Activated CD4-positive, alpha-beta memory T cell treated with anti-CD3 and anti-CD28 coated beads for 36 hours (primary cell): ENCODE measurements around the gene ROR2. TPM values are rescaled to one million over a fixed set of nuclear protein-coding genes. Genes with fewer than 3 reads are reported as not detected.

Source experiments
- CTCF ChIA-PET: fragments of 350-600 bp; sonication (Branson Sonifier 250); formaldehyde crosslinking; loops from one replicate; lab custom pipeline; 2021; ENCODE audit warnings: antibody characterized with exemption, inconsistent platforms; lab: Charles Lee
- POLR2A ChIA-PET: fragments of 350-600 bp; sonication (Branson Sonifier 250); formaldehyde crosslinking; loops from one replicate; lab custom pipeline; 2021; ENCODE audit warnings: antibody characterized with exemption; lab: Charles Lee
- DNase-seq: peaks from one replicate; pipeline ENCODE4 v3.0.0-alpha.2; 2020
- H3K27ac Mint-ChIP-seq: one replicate; pipeline ENCODE4 v1.8.0; 2021; ENCODE audit warnings: mixed read lengths
- H3K27me3 Mint-ChIP-seq: one replicate; pipeline ENCODE4 v1.8.0; 2021; ENCODE audit warnings: mixed read lengths
- H3K36me3 Mint-ChIP-seq: one replicate; pipeline ENCODE4 v1.8.0; 2021; ENCODE audit warnings: mixed read lengths
- H3K4me1 Mint-ChIP-seq: one replicate; pipeline ENCODE4 v1.8.0; 2021; ENCODE audit warnings: low read depth, mixed read lengths
- H3K4me3 Mint-ChIP-seq: one replicate; pipeline ENCODE4 v1.8.0; 2021; ENCODE audit warnings: mild to moderate bottlenecking, mixed read lengths
- H3K9me3 Mint-ChIP-seq: one replicate; pipeline ENCODE4 v1.8.0; 2021; ENCODE audit warnings: mixed read lengths
- intact Hi-C: fragments of 100-400 bp; cut with micrococcal nuclease; formaldehyde crosslinking; loops from one replicate; pipeline ENCODE4 v1.15.1; 2023
- total RNA-seq, 2 experiments: library from RNA; stranded (reverse); gene quantifications; one replicate each; pipeline ENCODE4 v1.2.3, GENCODE V29; 2021

Gene ROR2
- total RNA-seq, 2 experiments from 2014 or later, result 0.05 to 0.31 TPM

- no peak overlapping the region for H3K27ac Mint-ChIP-seq
- ChIA-PET POLR2A (no interaction called here), CTCF (interaction anchor here (0.6 kb wide), 1 partner anchor 318 kb away, joined by 3 read pairs; no protein-coding TSS in a partner anchor)
- H3K36me3 Mint-ChIP-seq, result peaks cover 4% of the 10 kb centered on the region
- peaks cover 44% of the 10 kb centered on the region for H3K27me3 Mint-ChIP-seq
- H3K4me1 Mint-ChIP-seq, result no peaks in the 10 kb centered on the region
- H3K9me3 Mint-ChIP-seq, result peaks cover 8% of the 10 kb centered on the region
- intact Hi-C loops, result no loop called here
- DNase-seq, result no peak
- no peak overlapping the region for H3K4me3 Mint-ChIP-seq
These were observed 235.0 kb downstream of the ROR2 start for GRCh38 chr9:91714874-91715615.

DNA sequence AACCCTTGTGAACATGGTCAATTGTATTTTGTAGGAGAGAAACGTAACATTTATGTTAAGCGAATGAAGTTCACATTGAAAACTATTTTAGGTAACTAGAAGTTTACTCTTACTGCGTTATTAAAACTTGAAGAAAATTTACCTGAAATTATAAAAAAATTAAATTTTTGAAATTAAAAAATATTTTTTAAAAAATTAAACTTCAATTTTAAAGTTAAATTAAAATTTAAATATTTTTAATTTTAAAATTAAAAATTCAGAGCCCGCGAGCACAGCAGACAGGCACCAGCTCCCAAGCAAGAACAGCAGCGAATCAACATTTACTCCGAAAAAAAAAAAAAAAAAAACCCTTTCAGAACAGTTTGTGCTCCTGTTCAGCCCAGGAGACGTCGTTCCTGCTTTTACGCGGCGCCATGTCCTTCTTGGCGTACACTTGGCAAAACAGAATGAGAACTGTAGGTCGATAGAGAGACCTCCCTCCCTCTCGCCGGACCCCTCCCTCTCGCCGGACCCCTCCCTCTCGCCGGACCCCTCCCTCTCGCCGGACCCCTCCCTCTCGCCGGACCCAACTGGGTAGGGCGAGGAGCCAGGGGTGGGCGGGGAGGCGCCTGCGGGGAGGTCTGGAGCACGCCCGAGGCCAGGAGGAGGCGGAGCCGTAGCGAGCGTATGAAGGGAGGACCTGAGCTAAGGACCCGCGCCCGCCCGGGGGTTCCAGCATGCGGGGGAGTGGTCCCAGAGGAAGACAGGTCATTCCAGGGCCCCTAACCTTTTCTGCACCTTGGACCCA, 235.8 kb downstream of the ROR2 start:
- Mint-ChIP-seq H3K4me1 (no peaks in the 10 kb centered on the region), H3K27me3 (peaks cover 36% of the 10 kb centered on the region), H3K4me3 (no peak overlapping the region), H3K9me3 (peaks cover 8% of the 10 kb centered on the region), H3K27ac (no peak overlapping the region), H3K36me3 (peaks cover 4% of the 10 kb centered on the region)
- DNase-seq, result peak; percentile 25
- POLR2A ChIA-PET, result interaction anchor here (0.7 kb wide), 1 partner anchor 522 kb away, joined by 4 read pairs; no protein-coding TSS in a partner anchor
- intact Hi-C loops, result no loop called here
- CTCF ChIA-PET, result no interaction called here

DNA sequence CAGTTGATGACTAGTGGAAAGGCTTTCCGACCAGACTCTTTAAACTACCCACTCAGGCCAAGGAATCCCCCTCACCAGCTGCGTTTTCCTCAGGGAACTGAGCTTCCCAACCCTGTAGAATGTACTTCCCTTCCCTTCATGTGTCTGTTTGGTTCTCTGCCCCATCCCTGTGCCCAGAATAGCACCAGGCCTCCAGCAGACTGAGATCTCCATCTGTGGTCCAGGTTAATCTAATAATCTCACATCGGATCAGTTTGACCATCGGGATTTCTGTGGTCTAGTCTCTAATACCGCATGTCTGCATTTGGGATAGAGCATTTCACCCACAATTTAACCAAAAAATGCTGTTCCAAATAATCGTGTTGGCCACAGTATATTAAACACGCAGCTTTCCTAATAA, 237.2 kb downstream of the ROR2 start:
- Mint-ChIP-seq H3K27me3 (peaks cover 33% of the 10 kb centered on the region), H3K36me3 (peaks cover 4% of the 10 kb centered on the region), H3K4me1 (no peaks in the 10 kb centered on the region), H3K27ac (no peak overlapping the region), H3K4me3 (no peak overlapping the region), H3K9me3 (peaks cover 8% of the 10 kb centered on the region)
- CTCF ChIA-PET, result no interaction called here
- no peak for DNase-seq
- intact Hi-C loops, result loop anchor here (2.0 kb wide), 1 partner anchor 14 kb away; no protein-coding TSS in a partner anchor
- POLR2A ChIA-PET, result no interaction called here

GRCh38 chr9:91711755-91712601, 238.1 kb downstream of the ROR2 start:
- ChIA-PET CTCF (no interaction called here), POLR2A (no interaction called here)
- H3K4me1 Mint-ChIP-seq, result no peaks in the 10 kb centered on the region

GRCh38 chr9:91710158-91710557, 239.9 kb downstream of the ROR2 start:
- intact Hi-C loops, result no loop called here
- peaks cover 2% of the 10 kb centered on the region for H3K36me3 Mint-ChIP-seq

More at GRCh38 chr9:91711755-91712601, 238.1 kb downstream of the ROR2 start:
- peak; percentile 87 for DNase-seq
- Mint-ChIP-seq H3K27ac (no peak overlapping the region), H3K9me3 (peaks cover 8% of the 10 kb centered on the region), H3K4me3 (no peak overlapping the region), H3K36me3 (peaks cover 4% of the 10 kb centered on the region), H3K27me3 (peaks cover 25% of the 10 kb centered on the region)
- intact Hi-C loops, result loop anchor here (2.0 kb wide), 1 partner anchor 13 kb away; no protein-coding TSS in a partner anchor

DNA sequence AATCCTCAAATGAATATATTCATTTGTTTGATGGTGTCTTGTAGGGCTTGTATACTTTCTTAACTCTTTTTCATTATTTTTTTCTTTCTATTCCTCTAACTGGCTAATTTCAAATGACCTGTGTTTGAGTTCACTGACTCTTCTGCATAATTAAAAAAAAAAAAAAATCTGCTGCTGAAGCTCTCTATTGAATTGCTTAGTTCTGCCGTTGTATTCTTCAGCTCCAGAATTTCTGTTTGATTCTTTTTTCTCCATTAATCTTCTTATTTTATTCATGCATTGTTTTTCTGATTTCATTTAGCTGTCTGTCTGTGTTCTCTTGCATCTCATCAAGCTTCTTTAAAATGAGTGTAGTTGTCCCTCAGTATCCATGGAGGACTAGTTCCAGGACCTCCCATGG, 244.6 kb downstream of the ROR2 start:
- intact Hi-C loops, result no loop called here
- Mint-ChIP-seq H3K27ac (no peak overlapping the region), H3K4me3 (no peak overlapping the region), H3K36me3 (peaks cover 2% of the 10 kb centered on the region), H3K27me3 (peaks cover 2% of the 10 kb centered on the region), H3K4me1 (no peaks in the 10 kb centered on the region), H3K9me3 (peaks cover 22% of the 10 kb centered on the region)
- POLR2A ChIA-PET, result interaction anchor here (0.6 kb wide), 1 partner anchor 359 kb away, joined by 3 read pairs; no protein-coding TSS in a partner anchor
- DNase-seq, result no peak
- CTCF ChIA-PET, result no interaction called here

More at GRCh38 chr9:91710158-91710557, 239.9 kb downstream of the ROR2 start:
- Mint-ChIP-seq H3K27me3 (peaks cover 10% of the 10 kb centered on the region), H3K4me3 (no peak overlapping the region), H3K27ac (no peak overlapping the region), H3K4me1 (no peaks in the 10 kb centered on the region), H3K9me3 (peaks cover 15% of the 10 kb centered on the region)
- no peak for DNase-seq
- ChIA-PET POLR2A (no interaction called here), CTCF (no interaction called here)

DNA sequence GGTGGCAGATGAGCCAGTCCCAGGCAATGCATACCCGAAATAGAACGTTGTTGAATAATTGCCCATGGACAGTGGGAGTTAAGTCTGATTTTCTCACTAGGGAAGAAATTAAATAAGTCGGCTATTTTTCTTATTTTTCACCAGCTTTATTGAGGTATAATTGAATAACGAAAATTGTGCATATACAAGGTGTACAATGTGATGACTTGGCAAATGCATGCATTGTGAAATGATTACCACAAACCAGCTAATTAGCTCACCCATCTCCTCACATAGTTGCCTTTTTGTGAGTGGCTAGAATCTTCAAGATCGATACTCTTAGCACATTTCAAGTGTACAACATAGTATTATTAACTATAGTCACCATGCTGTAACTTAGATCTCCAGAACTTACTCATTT, 249.6 kb downstream of the ROR2 start:
- Mint-ChIP-seq H3K27me3 (peaks cover 5% of the 10 kb centered on the region), H3K4me3 (no peak overlapping the region), H3K36me3 (peaks cover 2% of the 10 kb centered on the region), H3K9me3 (peaks cover 9% of the 10 kb centered on the region), H3K4me1 (peaks cover 3% of the 10 kb centered on the region), H3K27ac (no peak overlapping the region)
- intact Hi-C loops, result no loop called here
- DNase-seq, result no peak
- ChIA-PET POLR2A (interaction anchor here (0.6 kb wide), 1 partner anchor 40 kb away, joined by 4 read pairs; no protein-coding TSS in a partner anchor), CTCF (no interaction called here)

DNA sequence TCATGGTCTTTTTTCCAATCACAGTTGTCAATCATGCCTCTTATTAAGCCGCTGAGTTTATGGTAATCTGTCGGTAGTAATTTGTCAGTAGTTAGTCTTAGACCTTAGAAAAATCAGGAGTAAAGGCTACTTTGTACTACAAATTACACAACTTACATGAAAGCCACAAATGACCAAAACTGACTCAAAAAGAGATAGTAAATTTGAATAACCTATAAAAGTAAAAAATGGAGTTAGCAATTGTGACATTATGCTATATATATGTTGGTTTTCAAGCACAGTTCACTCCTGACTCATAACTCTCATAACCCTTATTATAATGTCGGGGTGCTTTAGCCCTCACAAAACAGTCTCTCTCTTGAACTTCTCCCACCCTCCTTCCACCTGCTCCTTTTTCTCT, 251.8 kb downstream of the ROR2 start:
- POLR2A ChIA-PET, result no interaction called here

GRCh38 chr9:91697201-91697600, 252.8 kb downstream of the ROR2 start:
- Mint-ChIP-seq H3K27ac (no peak overlapping the region), H3K9me3 (no peaks in the 10 kb centered on the region), H3K4me1 (peaks cover 3% of the 10 kb centered on the region), H3K36me3 (no peaks in the 10 kb centered on the region), H3K4me3 (no peak overlapping the region), H3K27me3 (peaks cover 3% of the 10 kb centered on the region)
- intact Hi-C loops, result no loop called here
- ChIA-PET POLR2A (no interaction called here), CTCF (no interaction called here)
- DNase-seq, result no peak

More for the DNA sequence above, 251.8 kb downstream of the ROR2 start:
- Mint-ChIP-seq H3K4me1 (peaks cover 3% of the 10 kb centered on the region), H3K27ac (no peak overlapping the region), H3K9me3 (no peaks in the 10 kb centered on the region), H3K36me3 (no peaks in the 10 kb centered on the region), H3K4me3 (no peak overlapping the region), H3K27me3 (peaks cover 5% of the 10 kb centered on the region)
- no peak for DNase-seq
- CTCF ChIA-PET, result no interaction called here
- intact Hi-C loops, result loop anchor here (2.0 kb wide), 1 partner anchor 15 kb away; no protein-coding TSS in a partner anchor

DNA sequence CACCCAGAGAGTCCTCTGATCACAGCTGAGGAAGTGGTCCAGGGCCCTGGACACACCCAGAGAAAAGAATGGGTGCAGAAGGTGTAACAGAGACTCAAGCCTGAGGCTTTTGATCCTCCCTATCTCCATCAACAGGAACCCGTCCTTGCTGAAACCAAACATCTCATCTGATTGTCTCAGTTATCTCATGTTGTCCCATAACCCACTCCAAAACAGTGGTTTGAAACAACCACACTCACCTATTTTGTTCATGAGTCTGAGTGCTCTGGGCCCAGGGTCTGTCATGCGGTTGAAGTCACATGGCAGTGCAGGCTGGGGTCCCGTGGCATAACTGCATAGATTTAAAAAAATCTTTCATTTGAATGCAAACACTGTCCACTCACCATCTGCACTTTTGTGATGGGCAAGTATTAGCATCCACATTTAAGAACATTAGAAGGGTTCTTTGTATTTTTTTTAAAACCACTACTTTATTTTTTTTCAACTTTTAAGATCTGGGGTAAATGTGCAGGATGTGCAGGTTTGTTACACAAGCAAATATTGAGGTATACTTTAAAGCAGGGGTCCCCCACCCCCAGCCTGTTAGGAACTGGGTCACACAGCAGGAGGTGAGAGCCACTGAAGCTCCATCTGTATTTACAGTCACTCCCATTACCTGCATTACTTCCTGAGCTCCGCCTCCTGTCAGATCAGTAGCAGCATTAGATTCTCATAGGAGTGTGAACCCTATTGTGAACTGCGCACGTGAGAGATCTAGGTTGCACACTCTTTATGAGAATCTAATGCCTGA, 255.8 kb downstream of the ROR2 start:
- Mint-ChIP-seq H3K27me3 (peaks cover 3% of the 10 kb centered on the region), H3K4me1 (peaks cover 3% of the 10 kb centered on the region), H3K36me3 (no peaks in the 10 kb centered on the region), H3K4me3 (no peak overlapping the region), H3K27ac (no peak overlapping the region), H3K9me3 (no peaks in the 10 kb centered on the region)
- ChIA-PET CTCF (no interaction called here), POLR2A (no interaction called here)
- DNase-seq, result no peak
- intact Hi-C loops, result no loop called here

- Mint-ChIP-seq H3K27ac (no peak overlapping the region), H3K4me3 (no peak overlapping the region), H3K4me1 (peaks cover 3% of the 10 kb centered on the region), H3K9me3 (no peaks in the 10 kb centered on the region), H3K27me3 (peaks cover 3% of the 10 kb centered on the region), H3K36me3 (no peaks in the 10 kb centered on the region)
- DNase-seq, result no peak
- POLR2A ChIA-PET, result no interaction called here
- intact Hi-C loops, result no loop called here
- CTCF ChIA-PET, result no interaction called here
These were observed 256.8 kb downstream of the ROR2 start for GRCh38 chr9:91693226-91693625.
